Fibroblast of peridontal ligament (primary cell): Measurements from ENCODE around the gene MYT1.

ENCODE experiments used
- DNase-seq: peaks from one replicate; pipeline ENCODE4 v3.0.0-alpha.2; 2010; ENCODE audit errors: extremely low read depth

MYT1 gene

GRCh38 chr20:64153861-64154589 is 10.2 kb upstream of the MYT1 start:
- DNase-seq = no peak

- DNase-seq = no peak
Measured at GRCh38 chr20:64154590-64155257, 9.5 kb upstream of the MYT1 start.

DNA sequence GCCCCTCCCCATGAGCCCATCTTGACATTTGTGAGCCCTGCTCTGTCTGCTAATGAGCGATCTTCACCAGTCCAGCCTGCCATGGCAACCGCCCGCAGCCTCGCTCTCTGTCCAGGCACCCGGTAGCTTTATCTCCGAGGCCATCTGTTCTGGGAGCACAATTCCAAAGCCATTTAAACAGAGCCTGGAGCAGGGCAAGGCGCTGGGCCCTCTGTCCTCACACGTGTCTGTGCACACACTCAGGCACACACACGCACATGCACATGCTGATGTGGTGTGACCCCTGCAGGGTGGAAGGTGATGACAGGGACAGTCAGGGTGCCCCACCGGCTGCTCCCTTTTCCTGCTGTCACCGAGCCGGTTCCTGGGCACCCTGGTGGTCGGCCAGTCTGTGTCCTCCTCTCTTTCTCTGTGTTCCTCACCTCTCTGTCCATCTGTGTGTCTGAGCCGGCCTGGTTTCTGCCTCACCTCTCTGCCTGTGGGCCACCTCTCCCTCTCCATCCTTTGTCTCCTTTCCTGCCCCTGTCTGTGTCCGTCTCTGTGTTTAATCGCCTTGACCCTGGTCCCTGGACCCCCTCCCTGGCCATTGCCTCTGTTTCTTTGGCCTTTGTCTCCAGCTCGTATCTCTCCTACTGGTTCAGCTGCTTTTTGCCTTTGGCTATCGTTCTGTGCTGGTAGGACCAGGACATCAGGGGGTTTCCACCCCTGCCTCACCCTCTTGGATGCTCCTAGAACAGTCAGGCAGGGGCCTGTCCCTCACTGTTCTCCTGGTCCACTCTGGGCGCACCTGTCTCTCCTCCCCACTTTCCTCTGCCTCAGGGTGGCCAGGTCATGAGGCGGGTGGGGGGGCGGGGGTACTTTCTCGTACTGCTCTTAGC is 8.8 kb upstream of the MYT1 start:
- no peak for DNase-seq

DNA sequence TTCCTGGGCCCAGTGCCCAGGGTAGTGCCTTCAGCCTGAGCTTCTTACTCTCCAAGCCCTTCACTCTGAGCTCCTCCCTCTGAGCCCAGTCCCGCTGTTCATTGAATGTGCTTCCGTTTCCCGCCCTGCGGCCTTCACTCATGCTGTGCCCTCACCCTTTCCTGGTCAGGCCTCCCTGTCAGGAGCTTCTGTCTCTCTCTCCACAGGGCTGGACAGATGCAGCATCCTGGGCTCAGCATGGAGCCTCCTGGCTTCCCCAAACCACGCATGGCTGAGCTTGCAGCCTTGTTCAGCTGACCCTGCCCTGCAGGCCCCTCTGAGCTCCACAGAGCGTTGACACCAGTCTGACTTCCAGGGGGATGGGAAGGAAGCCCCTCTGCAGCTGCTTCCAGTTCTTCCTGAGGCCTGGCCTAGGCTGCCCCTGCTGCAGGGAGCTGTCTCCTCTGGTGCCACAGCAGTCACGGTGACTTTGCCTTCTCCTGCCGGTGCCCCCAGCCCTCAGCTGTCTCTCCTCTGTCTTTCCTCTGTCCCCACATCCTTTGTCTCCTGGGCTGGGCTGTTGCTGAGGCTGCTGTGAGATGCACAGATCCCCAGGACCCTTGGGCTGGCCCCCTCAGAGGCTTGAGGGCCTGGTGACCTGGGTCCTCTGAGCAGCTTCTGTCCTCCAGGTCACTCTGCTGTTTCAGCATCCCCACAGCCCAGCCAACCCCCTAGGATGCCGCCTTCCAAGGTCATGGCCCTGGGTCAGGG is 7.9 kb upstream of the MYT1 start:
- DNase-seq = no peak

GRCh38 chr20:64156886-64157875 is 7.1 kb upstream of the MYT1 start:
- DNase-seq = no peak

- DNase-seq = no peak
Measured at GRCh38 chr20:64157878-64158277, 6.4 kb upstream of the MYT1 start.

GRCh38 chr20:64158346-64159285 is 5.6 kb upstream of the MYT1 start:
- DNase-seq = no peak

DNA sequence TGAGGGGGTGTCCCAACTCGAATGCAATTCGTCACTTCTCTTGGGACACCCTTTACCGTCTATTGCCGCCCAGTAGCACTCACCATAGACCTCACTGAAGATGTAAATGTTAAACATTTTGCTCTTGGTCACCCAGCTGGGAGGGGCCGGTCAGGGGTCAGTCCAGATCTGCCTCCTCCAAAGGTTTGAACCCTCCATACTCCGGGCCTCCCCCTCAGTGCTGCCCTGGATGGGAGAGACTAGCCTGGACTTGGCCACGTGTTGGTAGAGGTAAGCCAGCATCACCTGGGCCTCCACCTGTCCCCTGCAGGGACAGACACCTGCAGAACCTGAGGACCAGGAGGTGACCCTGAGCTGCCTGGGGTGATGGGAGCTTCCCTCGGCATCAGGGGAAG is 5.0 kb upstream of the MYT1 start:
- no peak for DNase-seq

- no peak for DNase-seq
Measured at GRCh38 chr20:64159711-64160110, 4.5 kb upstream of the MYT1 start.

- no peak for DNase-seq
Measured at GRCh38 chr20:64160118-64160517, 4.1 kb upstream of the MYT1 start.

DNA sequence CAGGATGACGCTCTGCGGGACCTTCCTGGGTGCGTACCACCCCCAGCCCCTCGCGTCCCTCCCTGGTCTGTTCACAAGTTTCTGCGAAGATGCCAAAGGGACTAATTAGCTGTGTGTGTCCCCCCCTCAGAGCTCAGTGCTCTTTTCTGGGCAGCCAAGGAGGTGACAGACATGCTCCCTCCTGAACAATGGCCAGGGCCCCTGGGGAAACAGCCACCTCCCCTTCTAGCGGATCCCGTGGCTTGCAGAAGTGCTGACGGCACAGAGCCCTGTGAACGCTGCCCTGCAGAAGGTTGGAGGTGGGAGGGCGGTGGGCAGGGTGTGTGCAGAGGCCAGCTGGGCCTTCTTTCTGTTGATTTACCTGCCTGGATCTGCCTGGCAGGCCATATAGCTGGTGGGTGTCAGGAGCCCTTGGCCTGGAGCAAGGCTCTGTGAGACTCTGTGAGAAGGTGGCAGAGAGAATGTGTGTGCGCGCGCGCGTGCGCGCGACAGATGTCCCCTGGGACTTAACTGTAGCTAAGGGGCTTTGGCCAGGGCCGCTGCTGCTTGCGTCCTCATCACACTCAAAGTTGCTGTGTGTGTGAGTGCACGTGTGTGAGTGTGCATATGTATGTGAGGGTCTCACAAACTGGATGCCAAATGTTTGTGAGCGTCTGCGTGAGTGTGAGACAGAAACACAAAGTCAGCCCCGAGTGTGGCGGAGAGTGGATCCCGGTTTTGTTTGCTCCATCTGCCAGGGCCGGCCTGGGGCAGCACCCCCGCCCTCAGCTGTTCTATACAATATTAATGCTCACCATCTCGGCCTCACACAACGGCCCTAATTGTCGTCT is 3.5 kb upstream of the MYT1 start:
- no peak for DNase-seq

GRCh38 chr20:64161356-64162238 is 2.7 kb upstream of the MYT1 start:
- DNase-seq = peak; percentile 20

DNA sequence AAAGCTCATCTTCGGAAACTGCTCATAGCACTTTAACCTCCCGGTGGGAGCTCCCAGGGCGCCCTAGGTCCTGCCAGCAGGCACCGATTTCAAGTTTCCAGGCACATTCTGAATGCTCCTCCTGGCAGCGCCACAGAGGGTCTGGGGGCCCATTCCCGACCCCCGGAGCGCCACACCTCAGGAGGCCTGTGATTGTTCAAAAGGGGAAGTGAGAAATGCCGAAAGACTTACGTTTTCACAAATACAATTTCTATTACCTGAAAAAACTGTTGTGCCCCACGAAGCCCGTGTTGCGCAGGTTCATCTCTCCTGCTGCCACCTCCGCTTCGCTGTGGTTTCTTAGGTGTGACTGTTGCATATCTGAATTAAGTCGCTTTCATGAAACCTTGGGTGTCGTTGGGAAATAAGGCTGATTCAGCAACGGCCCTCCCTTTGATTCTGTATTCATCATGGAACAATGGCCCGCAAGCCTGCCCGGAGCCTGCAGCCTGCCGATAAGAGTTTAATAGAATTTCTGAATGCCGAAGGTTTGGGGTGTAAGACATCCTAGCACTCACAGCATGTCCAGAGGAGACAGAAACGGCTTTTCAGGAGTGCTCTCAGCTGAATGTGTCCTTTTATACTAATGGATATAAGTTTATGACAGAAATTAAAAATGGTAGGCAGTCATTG is 1.9 kb upstream of the MYT1 start:
- no peak for DNase-seq

DNA sequence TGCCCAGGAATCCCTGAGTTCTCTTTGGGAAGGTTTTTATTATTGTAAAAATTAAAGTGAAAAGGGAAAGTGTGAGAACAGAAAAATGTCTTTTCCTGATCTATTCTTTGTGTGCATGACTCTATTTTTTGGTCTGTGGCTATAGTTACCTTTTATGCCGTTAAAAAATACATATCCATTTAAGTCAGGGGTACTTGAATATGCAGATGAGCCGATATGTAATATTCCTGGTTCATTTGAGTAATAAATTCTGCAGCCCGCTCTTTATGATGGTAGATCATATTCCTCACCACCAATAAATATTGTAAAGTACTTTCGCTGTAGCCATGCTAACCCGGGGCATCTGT is 503 bp upstream of the MYT1 start:
- DNase-seq = no peak

- no peak for DNase-seq
Measured at GRCh38 chr20:64165866-64166600, 1.8 kb downstream of the MYT1 start.
